GM21723 (cell line): ENCODE results near the gene PCSK7.
A peak's percentile ranks its signal among the peaks of the same experiment; 100 is the strongest.

Source experiments
- ATAC-seq: cut with Tn5 transposase; IDR thresholded peaks from one replicate; pipeline ENCODE4 v1.9.1; 2021; ENCODE audit warnings: mild to moderate bottlenecking, moderate library complexity; ENCODE audit not compliant: unreplicated experiment

The PCSK7 gene

DNA sequence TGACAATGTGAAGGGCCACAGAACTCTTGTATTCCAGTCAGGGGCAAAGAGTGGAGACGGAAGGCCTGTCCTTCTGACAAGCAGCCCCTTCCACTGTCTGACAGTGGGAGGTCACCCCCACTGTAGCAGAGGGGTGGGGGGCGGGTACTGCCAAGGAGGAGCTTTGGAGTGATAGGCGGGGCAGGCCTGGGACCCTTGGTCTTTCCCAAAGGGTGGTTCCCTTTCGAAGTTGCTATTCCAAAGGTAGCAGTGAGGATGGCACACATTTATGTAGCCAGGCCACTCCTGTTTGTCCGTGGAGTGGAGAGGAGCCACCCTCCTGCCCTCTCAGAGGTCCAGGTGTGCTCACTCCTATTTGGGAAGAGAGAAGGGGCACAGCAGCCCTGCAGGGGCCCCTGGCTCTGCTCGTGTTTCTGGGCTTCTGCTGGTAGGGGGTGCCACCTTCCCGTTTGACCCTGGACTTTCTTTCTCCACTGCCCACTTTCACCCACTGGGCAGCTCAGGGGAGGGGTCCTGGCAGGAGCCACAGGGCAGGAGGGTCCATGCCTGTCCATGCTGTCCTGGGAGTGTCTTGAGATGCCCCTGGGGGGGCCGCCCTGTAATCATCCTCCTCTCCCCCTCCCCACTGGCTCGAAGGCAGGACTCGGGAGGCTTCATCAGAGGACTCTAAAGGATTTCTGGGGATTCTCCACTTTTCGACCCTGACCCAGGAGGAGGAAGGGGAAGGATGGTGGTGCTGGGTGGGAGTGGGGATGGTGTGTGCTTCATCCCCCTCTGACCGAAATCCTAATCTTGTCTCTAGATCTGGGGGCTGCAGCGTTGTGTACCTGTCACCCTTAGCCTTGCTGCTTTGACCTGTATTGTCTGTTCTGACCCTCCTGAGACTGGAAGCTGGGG lies 31.7 kb downstream of the PCSK7 start:
- ATAC-seq: no peak

- ATAC-seq: no peak
Observed at GRCh38 chr11:117199053-117199915, 32.6 kb downstream of the PCSK7 start, which contains the start of gene TAGLN. Gene TAGLN, plus strand, starts transcription at chr11:117199370. Its CDS starts 3,644 bp downstream, at chr11:117203014.

- ATAC-seq: no peak
Observed at GRCh38 chr11:117198613-117199012, 33.3 kb downstream of the PCSK7 start.

DNA sequence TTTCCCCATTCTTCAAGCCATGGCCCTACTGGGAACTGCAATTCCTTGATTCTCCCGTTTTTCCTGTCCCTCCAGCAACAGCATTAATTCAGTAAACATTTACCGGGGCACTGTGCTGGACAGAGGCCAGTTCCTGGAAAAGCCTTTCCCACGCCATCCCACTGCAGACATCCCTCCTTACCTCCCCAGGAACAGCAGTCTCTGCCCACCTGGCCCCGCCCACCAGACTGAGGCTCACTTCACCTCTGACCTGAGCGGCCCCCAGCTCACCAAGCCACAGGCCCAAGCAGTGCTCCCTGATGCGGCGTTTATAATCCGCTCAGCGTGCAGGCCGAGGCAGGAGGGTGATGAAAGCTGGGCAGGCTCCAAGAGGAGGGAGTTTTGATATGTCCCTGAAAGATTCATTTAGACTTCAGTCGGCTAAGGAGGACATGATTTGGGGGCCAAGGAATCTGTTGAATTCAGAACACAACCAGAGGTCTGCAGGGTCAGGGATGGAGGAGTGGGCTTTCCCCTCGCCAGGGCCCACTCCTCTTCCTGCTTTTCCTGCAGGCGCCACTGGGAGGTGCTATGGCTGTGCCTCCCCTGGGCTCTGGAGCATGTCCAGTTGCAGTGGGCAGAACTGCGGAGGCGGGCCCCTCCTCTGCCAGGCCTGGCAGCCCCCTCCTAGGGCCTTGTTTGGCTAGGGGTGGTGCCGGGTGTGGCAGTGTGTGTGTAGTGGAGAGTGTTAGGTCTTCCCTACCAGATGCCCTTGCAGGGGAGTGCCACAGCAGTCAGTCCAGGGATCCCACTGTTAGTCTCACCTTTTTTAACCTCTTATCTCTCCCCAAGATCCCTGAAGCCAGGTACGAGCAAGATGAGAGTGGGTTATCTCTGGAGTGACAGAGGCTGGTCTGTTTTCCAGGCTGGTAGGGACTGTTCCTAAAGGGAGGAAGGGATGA lies 34.1 kb downstream of the PCSK7 start:
- no peak for ATAC-seq

GRCh38 chr11:117197006-117197405 lies 34.9 kb downstream of the PCSK7 start:
- ATAC-seq: no peak

DNA sequence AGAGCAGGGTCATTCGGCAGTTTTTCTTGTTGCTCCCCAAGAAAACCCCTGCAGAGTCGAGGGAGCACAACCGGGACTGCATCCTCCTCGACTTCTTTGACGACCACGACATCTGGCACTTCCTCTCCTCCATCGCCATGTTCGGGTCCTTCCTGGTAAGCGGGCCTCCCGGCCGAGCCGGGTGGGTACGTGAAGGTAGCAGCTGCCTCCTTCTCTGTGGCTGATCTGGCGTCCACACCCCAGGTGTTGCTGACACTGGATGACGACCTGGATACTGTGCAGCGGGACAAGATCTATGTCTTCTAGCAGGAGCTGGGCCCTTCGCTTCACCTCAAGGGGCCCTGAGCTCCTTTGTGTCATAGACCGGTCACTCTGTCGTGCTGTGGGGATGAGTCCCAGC lies 36.1 kb downstream of the PCSK7 start:
- ATAC-seq: no peak

GRCh38 chr11:117195258-117195657 lies 36.6 kb downstream of the PCSK7 start:
- no peak for ATAC-seq

DNA sequence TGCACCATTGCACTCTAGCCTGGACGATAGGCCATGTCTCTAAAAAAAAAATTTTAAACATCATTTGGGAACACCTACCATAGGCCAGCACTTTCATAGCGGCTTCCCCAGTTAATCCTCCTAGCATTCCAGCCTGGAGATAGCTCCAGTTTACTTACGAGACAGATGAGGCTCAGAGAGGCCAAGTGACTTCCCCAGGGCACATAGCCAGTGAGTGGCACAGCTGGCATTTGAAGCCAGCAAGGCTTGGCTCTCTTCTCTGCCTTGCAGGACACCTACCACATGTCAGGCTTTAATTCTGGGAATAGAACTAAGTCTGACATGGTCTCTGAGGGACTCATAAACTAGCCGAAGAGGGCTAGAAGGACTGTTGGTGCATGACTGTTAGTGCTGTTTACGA lies 37.6 kb downstream of the PCSK7 start:
- ATAC-seq: no peak

DNA sequence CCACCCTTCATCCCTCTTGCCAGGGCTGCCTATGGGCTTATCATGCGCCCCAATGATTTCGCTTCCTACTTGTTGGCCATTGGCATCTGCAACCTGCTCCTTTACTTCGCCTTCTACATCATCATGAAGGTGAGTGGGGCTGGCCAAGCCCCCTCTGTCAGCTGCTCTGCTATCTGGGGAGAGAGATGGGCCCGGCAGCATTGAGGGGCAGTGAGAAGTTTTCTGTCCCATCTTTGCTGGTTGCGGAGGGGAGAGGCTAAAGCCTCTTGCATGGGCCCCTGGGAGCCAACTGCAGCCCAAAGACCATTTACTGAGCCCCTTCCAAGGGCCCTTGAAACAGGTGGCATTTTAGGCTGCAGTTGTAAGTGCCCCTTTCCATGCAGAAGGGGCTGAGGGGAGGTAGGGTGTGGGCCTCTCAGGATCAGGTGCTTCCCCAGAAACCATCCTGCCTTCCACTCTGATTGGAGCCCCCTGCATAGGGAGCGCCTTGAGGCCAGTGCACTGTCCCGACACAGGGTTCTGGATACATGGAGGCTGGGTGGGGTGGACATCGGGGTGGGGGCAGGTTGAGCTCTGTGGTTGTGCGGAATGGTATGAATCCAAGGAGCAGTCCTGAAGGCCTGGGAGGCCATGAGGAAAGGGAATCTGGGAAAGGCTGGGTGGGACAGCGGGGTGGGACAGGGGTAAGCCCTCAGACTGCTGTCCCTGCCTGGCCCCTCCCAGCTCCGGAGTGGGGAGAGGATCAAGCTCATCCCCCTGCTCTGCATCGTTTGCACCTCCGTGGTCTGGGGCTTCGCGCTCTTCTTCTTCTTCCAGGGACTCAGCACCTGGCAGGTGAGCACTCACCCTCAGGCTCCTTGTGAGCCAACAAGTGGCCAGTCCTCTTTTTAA lies 38.5 kb downstream of the PCSK7 start:
- no peak for ATAC-seq

- no peak for ATAC-seq
Observed at GRCh38 chr11:117192401-117192875, 39.4 kb downstream of the PCSK7 start.

DNA sequence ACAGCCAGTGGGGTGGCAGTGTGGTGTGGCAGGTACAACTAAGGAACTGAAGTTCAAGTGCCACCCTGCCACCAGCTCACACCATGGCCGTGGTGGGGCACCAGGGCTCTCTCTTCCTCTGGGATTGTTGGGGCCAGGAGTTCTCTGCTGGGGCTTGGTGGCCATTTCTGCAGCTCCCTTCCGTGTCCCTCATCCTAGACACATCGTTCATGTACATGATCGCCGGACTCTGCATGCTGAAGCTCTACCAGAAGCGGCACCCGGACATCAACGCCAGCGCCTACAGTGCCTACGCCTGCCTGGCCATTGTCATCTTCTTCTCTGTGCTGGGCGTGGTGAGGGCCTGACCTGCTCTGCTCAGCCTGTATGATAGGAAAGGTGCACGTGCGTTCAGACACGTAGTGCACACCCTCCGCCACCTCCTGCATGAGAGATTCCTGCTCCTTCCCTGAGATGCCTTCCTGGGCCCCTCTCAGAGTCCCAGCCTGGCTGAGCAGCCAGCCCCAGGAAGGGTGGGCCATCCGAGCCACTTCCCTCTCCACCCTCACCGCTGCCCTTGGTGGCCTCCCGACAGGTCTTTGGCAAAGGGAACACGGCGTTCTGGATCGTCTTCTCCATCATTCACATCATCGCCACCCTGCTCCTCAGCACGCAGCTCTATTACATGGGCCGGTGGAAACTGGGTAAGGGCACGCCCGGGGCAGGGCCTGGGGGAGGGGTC lies 40.0 kb downstream of the PCSK7 start:
- ATAC-seq: no peak

DNA sequence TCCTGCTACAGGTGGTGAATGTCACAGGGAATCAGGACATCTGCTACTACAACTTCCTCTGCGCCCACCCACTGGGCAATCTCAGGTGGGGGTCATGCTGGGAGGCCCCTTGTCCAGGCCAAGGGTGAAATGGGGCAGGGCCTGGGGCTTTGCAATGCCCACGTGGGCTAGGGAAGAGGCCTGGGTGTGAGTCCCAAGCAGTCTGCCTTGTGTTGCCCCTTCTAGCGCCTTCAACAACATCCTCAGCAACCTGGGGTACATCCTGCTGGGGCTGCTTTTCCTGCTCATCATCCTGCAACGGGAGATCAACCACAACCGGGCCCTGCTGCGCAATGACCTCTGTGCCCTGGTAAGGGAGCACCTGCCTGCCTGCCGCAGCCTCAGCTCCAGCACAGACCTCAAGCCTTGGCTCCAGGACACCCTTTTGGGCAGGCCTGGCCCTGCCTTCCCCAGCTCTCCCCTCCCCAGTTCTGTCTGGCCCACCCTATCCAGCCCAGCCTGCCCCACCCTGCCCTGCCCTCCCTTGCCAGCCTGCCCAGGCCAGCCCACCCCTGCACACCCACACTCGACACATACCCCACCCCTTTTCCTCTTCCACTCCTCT lies 41.8 kb downstream of the PCSK7 start:
- no peak for ATAC-seq

GRCh38 chr11:117189191-117189940 lies 42.5 kb downstream of the PCSK7 start:
- ATAC-seq: peak; percentile 52

- no peak for ATAC-seq
Observed at GRCh38 chr11:117188620-117189081, 43.2 kb downstream of the PCSK7 start.

- ATAC-seq: no peak
Observed at GRCh38 chr11:117187799-117188481, 43.9 kb downstream of the PCSK7 start.

GRCh38 chr11:117187428-117187798 lies 44.5 kb downstream of the PCSK7 start:
- no peak for ATAC-seq

- ATAC-seq: no peak
Observed at GRCh38 chr11:117187007-117187406, 44.9 kb downstream of the PCSK7 start.
